Aorta (tissue), 5 donors: ENCODE data around the gene DENND1B. TPM values are rescaled to one million over a fixed set of nuclear protein-coding genes. Genes with fewer than 3 reads are reported as not detected.
"Not testable (repeated sequence)": the region's sequence is repeated elsewhere in the genome, so short reads cannot be mapped to it uniquely, and the experiment has no call there.

Source experiments
- ATAC-seq: fragments of 200-7000 bp; cut with Tn5 transposase; one replicate; pipeline ENCODE4 v1.9.1; 2022; ENCODE audit warnings: moderate library complexity; ENCODE audit not compliant: low FRiP score
- DNase-seq, 2 donors: peaks; one replicate each; pipeline ENCODE4 v3.0.0-alpha.2; 2020
- H3K27ac ChIP-seq, 2 donors: one replicate each; pipeline ENCODE4 v1.5.1; 2013; ENCODE audit warnings: low read length in 2 of 2, mild to moderate bottlenecking in 2 of 2, moderate library complexity in 2 of 2, control low read depth in 1 of 2, inconsistent platforms in 1 of 2, low read depth in 1 of 2
- H3K27me3 ChIP-seq, 2 donors: one replicate each; pipeline ENCODE4 v1.6.1; 2013; ENCODE audit warnings: control low read depth in 1 of 2, low read length in 1 of 2, mild to moderate bottlenecking in 1 of 2, moderate library complexity in 1 of 2; ENCODE audit not compliant: insufficient read depth in 2 of 2, control insufficient read depth in 1 of 2
- H3K36me3 ChIP-seq, 2 donors: one replicate each; pipeline ENCODE4 v1.6.1; 2013; ENCODE audit warnings: control low read depth in 1 of 2, low read length in 1 of 2, mild to moderate bottlenecking in 1 of 2; ENCODE audit not compliant: insufficient read depth in 2 of 2, control insufficient read depth in 1 of 2
- H3K4me1 ChIP-seq, 2 donors: one replicate each; pipeline ENCODE4 v1.6.1; 2013; ENCODE audit warnings: low read length in 2 of 2, control low read depth in 1 of 2, mild to moderate bottlenecking in 1 of 2, moderate library complexity in 1 of 2; ENCODE audit not compliant: insufficient read depth in 2 of 2, control insufficient read depth in 1 of 2
- H3K4me3 ChIP-seq, 2 donors: one replicate each; pipeline ENCODE4 v1.5.1; 2013; ENCODE audit warnings: low read length in 2 of 2, control low read depth in 1 of 2, mild to moderate bottlenecking in 1 of 2
- H3K9me3 ChIP-seq: one replicate; pipeline ENCODE4 v1.6.1; 2013; ENCODE audit warnings: mild to moderate bottlenecking, low read length; ENCODE audit not compliant: control insufficient read depth
- WGBS, 2 donors: extraction: QIAGEN DNeasy Blood & Tissue Kit; methylation state at CpG; one replicate each; pipeline ENCODE4 v1.1.7; 2013; 5-methylcytosine and 5-hydroxymethylcytosine counted together
- intact Hi-C, 2 donors: fragments of 100-400 bp; cut with DNase I; formaldehyde crosslinking; loops; one replicate each; pipeline versions ENCODE4 v1.14.2 to v1.15.0; 2022
- polyA plus RNA-seq, 2 donors: library from polyadenylated mRNA; stranded (reverse); fragments of 200-250 nt; gene quantifications; one replicate each; pipeline ENCODE4 v1.2.3, GENCODE V29; 2013
- total RNA-seq, 2 donors: library from RNA; stranded (reverse); fragmentation: NEBNext Ultra II Directional; extraction: Animal tissue kit (Norgen Biotek cat#: 25700); gene quantifications; one replicate each; pipeline ENCODE4 v1.2.1, GENCODE V29; 2021
- donor health status: healthy with polysubstance abuse.
- donor health status: Bipolar disorder and iron deficiency.
- donor health status: DM: no; HTN: no; CAD: no.
- donor health status: DM: no; HTN: no; CAD: no.
- donor health status: DM: yes; HTN: yes; CAD: no.

Gene DENND1B
- total and polyA plus RNA-seq, 4 donors, result 1.5 to 20.5 (median 7.9) TPM

DNA sequence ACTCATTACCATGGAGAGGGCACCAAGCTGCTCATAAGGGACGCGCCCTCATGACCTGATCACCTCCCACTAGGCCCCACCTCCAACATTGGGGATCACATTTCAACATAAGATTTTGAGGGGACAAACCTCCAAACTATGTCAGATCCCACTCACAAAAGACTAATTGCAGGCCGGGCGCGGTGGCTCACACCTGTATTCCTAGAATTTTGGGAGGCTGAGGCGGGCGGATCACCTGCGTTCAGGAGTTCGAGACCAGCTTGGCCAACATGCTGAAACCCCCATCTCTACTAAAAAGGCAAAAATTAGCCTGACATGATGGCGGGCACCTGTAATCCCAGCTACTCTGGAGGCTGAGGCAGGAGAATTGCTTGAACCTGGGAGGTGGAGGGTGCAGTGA lies 278.6 kb downstream of the DENND1B start:
- Histone ChIP-seq H3K4me3 (no peak overlapping the region), H3K4me1 (no peaks in the 10 kb centered on the region), H3K27me3 (no peaks in the 10 kb centered on the region), H3K36me3 (no peaks in the 10 kb centered on the region), H3K27ac (no peak overlapping the region), H3K9me3 (no peaks in the 10 kb centered on the region)
- no peak for ATAC-seq
- intact Hi-C loops, result no loop called here
- no peak for DNase-seq
- WGBS, 2 donors, result 87 to 90% methylated on average over 10 of the region's 10 CpGs

DNA sequence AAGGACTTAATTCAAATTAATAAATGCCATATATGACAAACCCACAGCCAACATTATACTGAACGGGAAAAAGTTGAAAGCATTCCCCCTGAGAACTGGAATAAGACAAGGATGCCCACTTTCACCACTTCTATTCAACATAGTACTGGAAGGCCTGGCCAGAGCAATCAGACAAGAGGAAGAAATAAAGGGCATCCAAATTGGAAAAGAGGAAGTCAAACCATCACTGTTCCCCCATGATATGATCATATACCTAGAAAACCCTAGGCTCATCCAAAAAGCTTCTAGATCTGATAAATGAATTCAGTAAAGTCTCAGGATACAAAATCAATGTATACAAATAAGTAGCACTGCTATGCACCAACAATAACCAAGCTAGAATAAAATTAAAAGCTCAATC lies 283.8 kb downstream of the DENND1B start:
- H3K4me3 ChIP-seq, H3K27ac ChIP-seq, intact Hi-C loops, H3K27me3 ChIP-seq, DNase-seq, H3K9me3 ChIP-seq, ATAC-seq, H3K36me3 ChIP-seq, H3K4me1 ChIP-seq: not testable (repeated sequence)
- 95 to 100% methylated on average over 1 of the region's 1 CpG for WGBS, 2 donors

DNA sequence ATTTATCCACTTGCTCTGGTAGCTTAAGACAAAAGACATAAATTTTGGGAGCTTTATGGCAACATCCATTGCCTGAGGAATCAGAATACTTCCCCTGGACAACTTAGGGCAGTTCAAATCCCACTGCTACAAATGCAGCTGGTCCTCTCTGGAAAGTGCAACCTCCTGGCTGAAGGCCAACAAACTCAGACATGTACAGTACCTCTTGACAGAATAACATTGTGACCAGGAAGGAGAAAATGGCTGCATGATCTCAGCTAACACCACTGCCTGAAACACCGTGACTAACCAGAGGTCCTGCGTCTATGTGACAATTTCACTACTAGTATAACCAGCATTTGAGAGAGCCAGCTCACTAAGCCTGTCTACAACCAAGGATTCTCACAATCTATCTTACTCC lies 288.3 kb downstream of the DENND1B start:
- no peak for ATAC-seq
- H3K4me1 ChIP-seq, result no peaks in the 10 kb centered on the region
- 35% methylated on average over 2 of the region's 2 CpGs for WGBS, 2 donors
- no peak for DNase-seq
- no peaks in the 10 kb centered on the region for H3K27me3 ChIP-seq
- H3K4me3 ChIP-seq, result no peak overlapping the region
- H3K36me3 ChIP-seq, result no peaks in the 10 kb centered on the region
- intact Hi-C loops, result no loop called here
- no peak overlapping the region for H3K27ac ChIP-seq
- H3K9me3 ChIP-seq, result no peaks in the 10 kb centered on the region

DNA sequence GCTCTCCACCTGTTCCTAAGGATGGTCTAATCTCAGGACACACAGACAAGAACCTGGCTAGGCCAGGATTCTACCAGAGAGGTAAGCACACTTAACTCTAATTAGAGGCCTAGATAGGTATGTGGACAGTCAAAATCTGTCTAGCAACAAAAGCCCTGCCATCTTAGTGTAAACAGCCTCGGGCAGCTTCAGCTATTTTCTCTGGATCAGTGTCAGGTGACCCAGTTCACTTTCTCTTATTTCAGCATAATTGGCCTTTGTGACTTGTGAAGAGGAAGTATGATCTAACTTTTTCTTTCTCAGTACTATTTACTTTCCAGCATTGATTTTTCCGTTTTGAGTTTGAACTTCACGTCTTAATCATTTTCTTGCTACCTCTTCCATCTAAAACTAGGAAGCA lies 289.5 kb downstream of the DENND1B start:
- intact Hi-C loops, result no loop called here
- Histone ChIP-seq H3K27me3 (no peaks in the 10 kb centered on the region), H3K27ac (no peak overlapping the region), H3K4me3 (no peak overlapping the region), H3K4me1 (no peaks in the 10 kb centered on the region), H3K36me3 (no peaks in the 10 kb centered on the region), H3K9me3 (no peaks in the 10 kb centered on the region)
- WGBS, 2 donors, result 2 to 6% methylated on average over 3 of the region's 3 CpGs
- DNase-seq (no peak), ATAC-seq (no peak)

DNA sequence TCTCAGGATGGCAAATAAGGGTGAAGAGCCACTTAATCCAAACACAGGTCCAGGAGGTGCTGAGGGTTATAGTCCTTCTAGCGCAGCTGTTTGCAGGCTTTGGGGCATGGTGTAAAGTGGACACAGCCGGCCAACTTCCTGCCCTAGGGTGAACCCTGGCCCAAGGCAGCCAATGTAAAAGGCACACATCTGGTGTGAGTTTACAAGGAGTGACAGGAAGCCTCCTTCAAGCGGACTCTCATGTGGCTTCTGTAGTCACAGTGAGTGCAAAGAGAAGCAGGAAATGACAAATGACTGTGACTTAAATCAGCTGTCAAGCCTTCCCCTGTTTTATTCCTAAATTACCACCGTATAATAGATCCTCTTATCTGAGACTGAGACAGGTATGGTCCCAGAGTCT lies 294.2 kb downstream of the DENND1B start:
- no peak for DNase-seq
- intact Hi-C loops, result no loop called here
- WGBS, 2 donors, result 61 to 76% methylated on average over 4 of the region's 4 CpGs

DNA sequence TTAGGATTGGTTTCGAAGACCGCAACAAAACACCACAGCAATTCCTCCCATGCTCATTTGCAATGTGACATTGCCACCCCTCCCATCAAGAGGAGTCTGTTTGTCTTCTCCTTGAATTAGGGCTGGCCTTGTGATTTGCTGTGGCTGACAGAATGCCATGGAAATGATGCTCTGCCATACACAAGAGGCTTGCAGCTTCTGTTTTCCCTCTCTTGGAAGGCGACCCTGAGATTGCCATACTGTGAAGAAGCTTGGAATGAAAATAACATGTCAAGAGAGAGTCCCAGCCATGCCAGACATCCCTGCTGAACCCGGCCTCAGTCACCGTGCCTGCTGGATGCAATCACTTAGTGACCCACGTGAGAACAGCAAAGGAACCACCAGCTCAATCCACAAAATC lies 294.8 kb downstream of the DENND1B start:
- Histone ChIP-seq H3K9me3 (no peaks in the 10 kb centered on the region), H3K4me3 (no peak overlapping the region), H3K4me1 (no peaks in the 10 kb centered on the region), H3K36me3 (no peaks in the 10 kb centered on the region), H3K27me3 (no peaks in the 10 kb centered on the region), H3K27ac (no peak overlapping the region)
- DNase-seq (no peak), ATAC-seq (no peak)
- intact Hi-C loops, result no loop called here
- 78 to 83% methylated on average over 6 of the region's 6 CpGs for WGBS, 2 donors

More for the DNA sequence above, 294.2 kb downstream of the DENND1B start:
- Histone ChIP-seq H3K36me3 (no peaks in the 10 kb centered on the region), H3K27ac (no peak overlapping the region), H3K4me1 (no peaks in the 10 kb centered on the region), H3K9me3 (no peaks in the 10 kb centered on the region), H3K27me3 (no peaks in the 10 kb centered on the region), H3K4me3 (no peak overlapping the region)
- ATAC-seq, result peak; percentile 22

DNA sequence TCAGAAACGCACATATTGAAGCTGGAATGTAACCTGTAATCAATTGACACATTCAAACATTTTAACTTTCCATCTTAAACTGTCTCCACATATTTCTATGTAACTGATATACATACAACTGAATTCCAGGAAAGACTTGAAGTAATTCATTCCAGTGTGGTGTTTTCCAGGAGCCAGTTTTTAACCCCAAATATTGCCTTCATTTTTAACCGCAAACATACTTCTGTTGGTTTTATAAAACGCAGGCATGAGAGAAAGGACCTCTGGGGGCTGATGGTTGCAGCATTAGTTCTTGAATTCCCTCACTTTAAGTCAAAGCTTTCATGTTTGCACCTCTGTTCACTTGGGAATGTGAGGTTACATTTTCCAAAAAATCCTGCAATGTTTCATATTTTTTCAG lies 303.1 kb downstream of the DENND1B start:
- ATAC-seq, result no peak
- no peak for DNase-seq
- intact Hi-C loops, result no loop called here
- Histone ChIP-seq H3K9me3 (no peaks in the 10 kb centered on the region), H3K4me3 (no peak overlapping the region), H3K27ac (no peak overlapping the region), H3K27me3 (no peaks in the 10 kb centered on the region), H3K36me3 (no peaks in the 10 kb centered on the region), H3K4me1 (no peaks in the 10 kb centered on the region)
- WGBS, 2 donors, result 91 to 93% methylated on average over 3 of the region's 3 CpGs

DNA sequence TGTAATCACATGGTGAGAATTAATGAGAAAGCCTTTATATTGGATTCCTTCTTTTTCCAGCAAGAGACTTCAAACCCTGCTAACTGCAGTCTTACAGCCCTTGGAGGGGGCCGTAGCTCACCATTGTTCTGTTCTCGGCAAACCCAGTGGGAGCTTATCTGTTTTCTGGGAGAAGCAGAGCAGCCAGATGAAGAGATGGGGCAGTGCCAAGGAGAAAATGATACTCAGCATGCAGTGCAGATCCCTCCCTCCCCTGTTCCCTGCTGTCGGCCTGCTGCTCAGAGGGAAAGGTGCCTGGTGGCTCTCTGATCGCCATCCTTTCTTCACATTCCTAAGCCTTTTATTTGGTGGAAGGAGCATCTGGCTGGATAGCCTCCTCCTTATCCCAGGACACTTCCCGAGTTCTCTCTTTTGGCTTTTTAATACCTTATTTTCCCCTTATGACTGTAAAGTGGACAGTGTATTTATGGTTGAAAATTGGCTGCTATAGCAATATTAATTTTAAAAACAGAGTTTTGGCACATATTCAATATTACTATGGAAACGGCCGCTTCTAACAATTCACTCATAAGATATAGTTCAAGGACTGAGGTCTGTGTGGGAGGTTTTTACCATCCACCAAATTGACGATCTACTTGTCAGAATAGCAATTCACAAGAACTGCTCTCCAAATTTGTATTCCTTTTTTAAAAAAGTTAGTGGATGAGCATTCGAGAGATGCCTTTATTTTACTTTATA lies 303.9 kb downstream of the DENND1B start:
- H3K27me3 ChIP-seq, result no peaks in the 10 kb centered on the region
- WGBS, 2 donors, result 39 to 47% methylated on average over 9 of the region's 9 CpGs
- no peak overlapping the region for H3K27ac ChIP-seq
- H3K4me3 ChIP-seq, result no peak overlapping the region
- no peaks in the 10 kb centered on the region for H3K36me3 ChIP-seq
- H3K9me3 ChIP-seq, result no peaks in the 10 kb centered on the region
- intact Hi-C loops, result no loop called here
- DNase-seq (no peak), ATAC-seq (peak; percentile 11)
- no peaks in the 10 kb centered on the region for H3K4me1 ChIP-seq

DNA sequence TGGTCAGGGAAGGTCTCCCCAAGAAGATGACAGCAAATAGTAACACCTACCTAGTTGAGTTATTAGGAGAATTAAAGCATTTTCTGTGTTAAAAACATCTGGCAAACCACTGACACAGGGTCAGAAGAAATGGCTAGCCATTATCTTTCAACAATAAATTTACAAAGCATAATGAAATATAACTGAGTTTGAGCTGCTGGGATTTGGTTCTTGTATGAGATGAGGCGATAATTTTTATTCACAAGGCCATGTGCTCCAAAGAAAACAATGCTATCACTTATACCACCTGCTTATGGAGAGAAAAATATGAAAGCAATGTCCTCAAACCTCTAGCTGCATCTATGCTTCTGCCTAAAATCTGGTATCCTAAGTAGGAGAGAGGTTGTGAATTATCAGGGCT lies 304.9 kb downstream of the DENND1B start:
- intact Hi-C loops, result no loop called here
- 87 to 90% methylated on average over 1 of the region's 1 CpG for WGBS, 2 donors
- Histone ChIP-seq H3K27me3 (no peaks in the 10 kb centered on the region), H3K27ac (no peak overlapping the region), H3K36me3 (no peaks in the 10 kb centered on the region), H3K9me3 (no peaks in the 10 kb centered on the region), H3K4me1 (no peaks in the 10 kb centered on the region), H3K4me3 (no peak overlapping the region)
- no peak for ATAC-seq
- DNase-seq, result no peak
